ENCODE measurements around the gene LYZL1. TPM values are rescaled to one million over a fixed set of nuclear protein-coding genes. Genes with fewer than 3 reads are reported as not detected.
"Not testable (repeated sequence)": the region's sequence is repeated elsewhere in the genome, so short reads cannot be mapped to it uniquely, and the experiment has no call there.

LYZL1 gene
- total and polyA plus RNA-seq, 9 of the 15 experiments (the other 6 are each of a cell fraction or from before 2014, with no cell fraction given) = not detected

GRCh38 chr10:29358010-29358616 lies 69.2 kb downstream of the LYZL1 start (continued):
- TF ChIP-seq TFE3 (CRISPR knock-in tag; IDR thresholded peaks at IDR 0.05) (no peak), BCLAF1 (IDR thresholded peaks at IDR 0.05; ENCODE audit: borderline replicate concordance in 1 of 2, control insufficient read depth in 1 of 2, low read depth in 2 of 2, low read length in 1 of 2) (no peak), PHF8 (IDR thresholded peaks at IDR 0.05; ENCODE audit: borderline replicate concordance, low read length) (no peak), TOE1 (IDR thresholded peaks at IDR 0.05; ENCODE audit: borderline replicate concordance) (no peak), TOE1 (CRISPR knock-in tag; IDR thresholded peaks at IDR 0.05; ENCODE audit: borderline replicate concordance, low read depth) (no peak), MECOM (CRISPR knock-in tag; IDR thresholded peaks at IDR 0.05) (no peak), FOXJ3 (CRISPR knock-in tag; IDR thresholded peaks at IDR 0.05) (no peak)

GRCh38 chr10:29360215-29360853 lies 71.5 kb downstream of the LYZL1 start:
- H3K9ac ChIP-seq (ENCODE audit: insufficient read depth in 1 of 2, low read depth in 2 of 2, low read length in 2 of 2); H3K9me3 ChIP-seq (replicated peaks; ENCODE audit: control insufficient read depth, insufficient read depth, low read depth, low read length); H3K27ac ChIP-seq (ENCODE audit: extremely low read depth, low read depth, low read length); H3K4me3 ChIP-seq; CTCF ChIA-PET (ENCODE audit: low intra/inter-chr PET ratio); H3K4me1 ChIP-seq (replicated peaks in 1 of 2; ENCODE audit: control insufficient read depth in 2 of 2, insufficient read depth in 2 of 2, low read length in 2 of 2); DNase-seq (ENCODE audit: extremely low read depth in 1 of 4, low spot score in 3 of 4); in situ Hi-C loops (cut with MboI); intact Hi-C loops (cut with micrococcal nuclease); H2AFZ ChIP-seq (ENCODE audit: low read depth, low read length); FAIRE-seq; H3K9me1 ChIP-seq (ENCODE audit: control insufficient read depth, insufficient read depth, low read length); BruUV-seq (replicated peaks); H3K4me2 ChIP-seq (ENCODE audit: insufficient read depth, low read length); H3K36me3 ChIP-seq (ENCODE audit: control insufficient read depth, insufficient read depth, low read length); H4K20me1 ChIP-seq (replicated peaks; ENCODE audit: control insufficient read depth, insufficient read depth, low read length); ATAC-seq; H3K79me2 ChIP-seq (ENCODE audit: control insufficient read depth, insufficient read depth, low read length); POLR2A ChIA-PET: not testable (repeated sequence)
- H3K27me3 ChIP-seq (ENCODE audit: control insufficient read depth in 2 of 2, insufficient read depth in 2 of 2, low read length in 2 of 2) = peaks cover 5 to 13% of the 10 kb centered on the region in 2 experiments; a peak in 3 of 5 replicates
- WGBS (ENCODE audit: insufficient coverage, low coverage, missing lambda C conversion rate) = 12% methylated on average over 16 of the region's 18 CpGs
